GM12891 (cell line): ENCODE results near the gene PRKCE.

Source experiments
- POLR2A ChIP-seq: IDR thresholded peaks from 2 replicates; pipeline ENCODE4 v1.6.1; 2011; ENCODE audit warnings: low read depth, low read length, control low read depth
- SPI1 ChIP-seq: IDR thresholded peaks from 2 replicates; pipeline ENCODE4 v1.6.1; 2011; ENCODE audit warnings: low read depth, low read length, control low read depth
- TAF1 ChIP-seq: IDR thresholded peaks from 2 replicates; pipeline ENCODE4 v1.6.1; 2011; ENCODE audit warnings: low read depth, low read length, control low read depth

- TF ChIP-seq SPI1: no peak
- no peak for TF ChIP-seq POLR2A
- no peak for TF ChIP-seq TAF1
Observed at GRCh38 chr2:46056541-46056940, 405.1 kb downstream of the PRKCE start.
